ENCODE data around the gene ELP4.
"Not testable (repeated sequence)": the region's sequence is repeated elsewhere in the genome, so short reads cannot be mapped to it uniquely, and the experiment has no call there.

The ELP4 gene

DNA sequence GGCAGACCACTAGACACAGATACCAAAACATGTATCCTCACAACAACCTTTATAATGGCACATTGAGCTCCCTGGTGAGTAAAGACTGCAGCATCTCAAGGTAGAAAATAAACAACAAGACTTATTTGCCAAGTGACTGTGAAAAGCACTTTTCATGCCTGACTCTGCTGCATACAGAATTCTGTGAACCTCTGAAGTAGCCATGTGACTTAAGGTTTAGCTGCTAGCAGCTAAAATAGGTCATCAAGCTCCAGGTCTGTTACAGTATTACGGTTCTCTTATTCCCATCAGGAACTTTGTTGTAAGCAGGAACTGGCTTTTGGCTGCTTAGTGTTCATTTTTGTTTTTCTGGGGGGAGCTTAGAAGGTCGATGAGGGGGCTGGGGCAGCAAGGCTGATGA is 162.1 kb downstream of the ELP4 start:
- Histone ChIP-seq H3K4me1 (ENCODE audit: insufficient read depth, low read length, poor library complexity, severe bottlenecking) (no peaks in the 10 kb centered on the region), H3K9me3 (ENCODE audit: insufficient read depth, low read depth, low read length) (no peaks in the 10 kb centered on the region), H3K79me2 (ENCODE audit: insufficient read depth, low read length) (no peaks in the 10 kb centered on the region), H3K4me2 (ENCODE audit: low read depth, low read length, poor library complexity, severe bottlenecking) (no peak overlapping the region), H3K27me3 (ENCODE audit: insufficient read depth, low read length, poor library complexity, severe bottlenecking) (no peaks in the 10 kb centered on the region), H3K9me2 (replicated peaks; ENCODE audit: low read depth, low read length) (no peaks in the 10 kb centered on the region), H3K9ac (ENCODE audit: low read depth, low read length, poor library complexity, severe bottlenecking) (no peak overlapping the region), H3F3A (ENCODE audit: low read depth) (no peaks in the 10 kb centered on the region), H2AFZ (ENCODE audit: low read length) (no peak overlapping the region), H3K4me3 (ENCODE audit: low read length, poor library complexity, severe bottlenecking) (no peak overlapping the region), H3K36me3 (ENCODE audit: insufficient read depth, low read length) (no peaks in the 10 kb centered on the region), H4K20me1 (ENCODE audit: insufficient read depth, low read length, poor library complexity, severe bottlenecking) (no peaks in the 10 kb centered on the region)
- TF ChIP-seq EZH2phosphoT487 (IDR thresholded peaks at IDR 0.05; ENCODE audit: borderline replicate concordance), result no peak
- TF ChIP-seq, protein P1, sequence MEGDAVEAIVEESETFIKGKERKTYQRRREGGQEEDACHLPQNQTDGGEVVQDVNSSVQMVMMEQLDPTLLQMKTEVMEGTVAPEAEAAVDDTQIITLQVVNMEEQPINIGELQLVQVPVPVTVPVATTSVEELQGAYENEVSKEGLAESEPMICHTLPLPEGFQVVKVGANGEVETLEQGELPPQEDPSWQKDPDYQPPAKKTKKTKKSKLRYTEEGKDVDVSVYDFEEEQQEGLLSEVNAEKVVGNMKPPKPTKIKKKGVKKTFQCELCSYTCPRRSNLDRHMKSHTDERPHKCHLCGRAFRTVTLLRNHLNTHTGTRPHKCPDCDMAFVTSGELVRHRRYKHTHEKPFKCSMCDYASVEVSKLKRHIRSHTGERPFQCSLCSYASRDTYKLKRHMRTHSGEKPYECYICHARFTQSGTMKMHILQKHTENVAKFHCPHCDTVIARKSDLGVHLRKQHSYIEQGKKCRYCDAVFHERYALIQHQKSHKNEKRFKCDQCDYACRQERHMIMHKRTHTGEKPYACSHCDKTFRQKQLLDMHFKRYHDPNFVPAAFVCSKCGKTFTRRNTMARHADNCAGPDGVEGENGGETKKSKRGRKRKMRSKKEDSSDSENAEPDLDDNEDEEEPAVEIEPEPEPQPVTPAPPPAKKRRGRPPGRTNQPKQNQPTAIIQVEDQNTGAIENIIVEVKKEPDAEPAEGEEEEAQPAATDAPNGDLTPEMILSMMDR (conservative IDR thresholded peaks at IDR 0.05; ENCODE audit: low read length), result no peak

DNA sequence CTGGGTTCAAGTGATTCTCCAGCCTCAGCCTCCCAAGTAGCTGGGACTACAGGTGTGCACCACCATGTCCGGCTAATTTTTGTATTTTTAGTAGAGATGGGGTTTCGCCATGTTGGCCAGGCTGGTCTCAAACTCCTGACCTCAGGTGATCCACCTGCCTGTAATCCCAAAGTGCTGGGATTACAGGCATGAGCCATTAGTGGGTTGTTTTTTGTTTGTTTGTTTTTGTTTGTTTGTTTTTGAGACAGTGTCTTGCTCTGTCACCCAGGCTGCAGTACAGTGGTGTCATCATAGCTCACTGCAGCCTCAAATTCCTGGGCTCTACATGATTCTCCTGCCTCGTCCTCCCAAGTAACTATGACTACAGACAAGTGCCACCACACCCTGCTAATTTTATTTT is 163.5 kb downstream of the ELP4 start:
- H3K36me3 ChIP-seq (ENCODE audit: insufficient read depth, low read length); H3F3A ChIP-seq (ENCODE audit: low read depth); H4K20me1 ChIP-seq (ENCODE audit: insufficient read depth, low read length, poor library complexity, severe bottlenecking); H3K9ac ChIP-seq (ENCODE audit: low read depth, low read length, poor library complexity, severe bottlenecking); H3K4me2 ChIP-seq (ENCODE audit: low read depth, low read length, poor library complexity, severe bottlenecking); H2AFZ ChIP-seq (ENCODE audit: low read length); H3K9me2 ChIP-seq (replicated peaks; ENCODE audit: low read depth, low read length); H3K4me1 ChIP-seq (ENCODE audit: insufficient read depth, low read length, poor library complexity, severe bottlenecking); H3K4me3 ChIP-seq (ENCODE audit: low read length, poor library complexity, severe bottlenecking); H3K9me3 ChIP-seq (ENCODE audit: insufficient read depth, low read depth, low read length); H3K27me3 ChIP-seq (ENCODE audit: insufficient read depth, low read length, poor library complexity, severe bottlenecking); H3K79me2 ChIP-seq (ENCODE audit: insufficient read depth, low read length): not testable (repeated sequence)

DNA sequence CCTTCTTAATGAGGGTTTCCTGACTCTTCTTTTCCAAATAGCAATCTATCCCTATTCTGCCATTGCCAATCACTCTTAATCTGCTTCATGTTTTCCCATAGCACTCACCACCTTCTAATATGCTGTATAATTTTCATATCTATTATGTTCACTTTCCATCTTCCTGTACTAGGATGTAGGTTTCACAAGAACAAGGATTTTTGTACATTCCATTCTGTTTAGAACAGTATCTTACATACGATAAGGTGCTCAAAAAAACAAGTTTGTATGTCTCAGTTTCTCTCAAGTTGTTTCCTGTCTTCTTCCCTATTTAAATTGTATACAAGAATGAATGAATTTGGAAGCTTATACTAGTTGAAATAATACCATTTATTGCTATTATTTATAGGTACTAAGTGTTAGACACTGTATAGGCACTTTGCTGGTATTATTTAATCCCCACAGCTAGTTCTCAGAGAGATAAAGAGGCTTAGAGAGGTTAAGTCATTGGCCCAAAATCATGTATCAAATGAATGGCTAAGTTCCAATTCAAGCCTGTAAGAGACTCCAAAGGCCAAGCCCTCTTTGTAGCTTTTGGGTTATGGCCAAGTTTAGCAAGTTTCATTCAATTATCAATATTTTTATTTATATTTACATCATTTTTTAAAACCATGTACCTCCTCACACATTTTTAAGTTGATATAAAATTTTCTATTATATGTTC is 166.9 kb downstream of the ELP4 start:
- no peak overlapping the region for H2AFZ ChIP-seq (ENCODE audit: low read length)
- no peak overlapping the region for H3K4me2 ChIP-seq (ENCODE audit: low read depth, low read length, poor library complexity, severe bottlenecking)
- TF ChIP-seq, protein P1 (conservative IDR thresholded peaks at IDR 0.05; ENCODE audit: low read length), result no peak
- no peak for TF ChIP-seq EZH2phosphoT487 (IDR thresholded peaks at IDR 0.05; ENCODE audit: borderline replicate concordance)
- H4K20me1 ChIP-seq (ENCODE audit: insufficient read depth, low read length, poor library complexity, severe bottlenecking), result no peaks in the 10 kb centered on the region
- no peaks in the 10 kb centered on the region for H3K4me1 ChIP-seq (ENCODE audit: insufficient read depth, low read length, poor library complexity, severe bottlenecking)
- H3K79me2 ChIP-seq (ENCODE audit: insufficient read depth, low read length), result no peaks in the 10 kb centered on the region
- no peaks in the 10 kb centered on the region for H3K36me3 ChIP-seq (ENCODE audit: insufficient read depth, low read length)
- H3K27me3 ChIP-seq (ENCODE audit: insufficient read depth, low read length, poor library complexity, severe bottlenecking), result no peaks in the 10 kb centered on the region
- H3K9ac ChIP-seq (ENCODE audit: low read depth, low read length, poor library complexity, severe bottlenecking), result no peak overlapping the region
- no peaks in the 10 kb centered on the region for H3F3A ChIP-seq (ENCODE audit: low read depth)
- no peaks in the 10 kb centered on the region for H3K9me3 ChIP-seq (ENCODE audit: insufficient read depth, low read depth, low read length)
- no peaks in the 10 kb centered on the region for H3K9me2 ChIP-seq (replicated peaks; ENCODE audit: low read depth, low read length)
- H3K4me3 ChIP-seq (ENCODE audit: low read length, poor library complexity, severe bottlenecking), result no peak overlapping the region

DNA sequence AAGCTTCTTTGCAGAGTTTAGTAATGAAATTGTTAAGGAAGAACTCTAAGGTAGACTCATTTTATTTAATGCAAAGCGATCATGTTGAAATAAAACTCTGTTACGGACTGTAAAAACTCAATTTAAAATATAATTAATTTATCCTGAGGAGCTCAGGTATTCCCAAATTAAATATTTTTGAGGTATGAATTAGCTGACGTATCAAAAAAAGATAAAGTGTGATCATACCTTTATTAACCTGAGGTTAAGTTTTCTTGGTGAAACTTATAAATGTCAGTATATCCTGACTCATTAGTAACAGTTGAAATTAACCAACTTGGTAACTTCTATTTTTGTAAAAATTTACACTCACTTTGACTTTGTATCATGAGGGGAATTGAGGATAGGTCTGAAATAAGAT is 171.2 kb downstream of the ELP4 start:
- no peaks in the 10 kb centered on the region for H3K36me3 ChIP-seq (ENCODE audit: insufficient read depth, low read length)
- no peak overlapping the region for H3K4me2 ChIP-seq (ENCODE audit: low read depth, low read length, poor library complexity, severe bottlenecking)
- no peaks in the 10 kb centered on the region for H4K20me1 ChIP-seq (ENCODE audit: insufficient read depth, low read length, poor library complexity, severe bottlenecking)
- H3K4me1 ChIP-seq (ENCODE audit: insufficient read depth, low read length, poor library complexity, severe bottlenecking), result no peaks in the 10 kb centered on the region
- no peak overlapping the region for H3K9ac ChIP-seq (ENCODE audit: low read depth, low read length, poor library complexity, severe bottlenecking)
- TF ChIP-seq EZH2phosphoT487 (IDR thresholded peaks at IDR 0.05; ENCODE audit: borderline replicate concordance), result no peak
- TF ChIP-seq, protein P1 (conservative IDR thresholded peaks at IDR 0.05; ENCODE audit: low read length), result no peak
- no peaks in the 10 kb centered on the region for H3K9me2 ChIP-seq (replicated peaks; ENCODE audit: low read depth, low read length)
- no peaks in the 10 kb centered on the region for H3K9me3 ChIP-seq (ENCODE audit: insufficient read depth, low read depth, low read length)
- H3K27me3 ChIP-seq (ENCODE audit: insufficient read depth, low read length, poor library complexity, severe bottlenecking), result no peaks in the 10 kb centered on the region
- no peak overlapping the region for H3K4me3 ChIP-seq (ENCODE audit: low read length, poor library complexity, severe bottlenecking)
- H2AFZ ChIP-seq (ENCODE audit: low read length), result no peak overlapping the region
- no peaks in the 10 kb centered on the region for H3K79me2 ChIP-seq (ENCODE audit: insufficient read depth, low read length)
- no peaks in the 10 kb centered on the region for H3F3A ChIP-seq (ENCODE audit: low read depth)
